ENCODE measurements around the gene REM2.

REM2 gene

DNA sequence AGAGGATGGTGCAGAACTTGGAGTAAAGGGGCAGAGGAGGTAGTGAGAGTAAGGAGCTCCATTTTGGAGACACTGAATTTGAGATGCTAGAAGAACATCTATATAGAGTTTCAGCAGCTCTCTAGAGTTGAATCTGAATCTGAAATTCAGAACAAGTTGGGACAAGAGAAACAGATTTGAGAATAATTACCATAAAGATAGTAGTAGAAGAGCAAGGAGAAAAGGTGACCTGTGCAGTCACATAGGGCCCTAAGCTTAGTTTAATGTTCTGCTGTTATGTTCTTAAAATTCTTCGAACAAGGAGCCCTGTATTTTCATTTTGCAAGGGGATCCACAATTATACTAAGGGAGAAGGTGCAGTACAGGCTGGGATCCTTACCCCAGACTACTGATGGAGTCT lies 7.4 kb downstream of the REM2 start:
- Mint-ChIP-seq H3K36me3 (ENCODE audit: low read depth) (peaks cover 6% of the 10 kb centered on the region), H3K4me3 (no peak overlapping the region), H3K9me3 (no peaks in the 10 kb centered on the region), H3K27me3 (ENCODE audit: low read depth) (peaks cover 7% of the 10 kb centered on the region), H3K4me1 (ENCODE audit: low read depth) (peaks cover 24% of the 10 kb centered on the region), H3K27ac (no peak overlapping the region)
- no peak for DNase-seq (ENCODE audit: low spot score)

DNA sequence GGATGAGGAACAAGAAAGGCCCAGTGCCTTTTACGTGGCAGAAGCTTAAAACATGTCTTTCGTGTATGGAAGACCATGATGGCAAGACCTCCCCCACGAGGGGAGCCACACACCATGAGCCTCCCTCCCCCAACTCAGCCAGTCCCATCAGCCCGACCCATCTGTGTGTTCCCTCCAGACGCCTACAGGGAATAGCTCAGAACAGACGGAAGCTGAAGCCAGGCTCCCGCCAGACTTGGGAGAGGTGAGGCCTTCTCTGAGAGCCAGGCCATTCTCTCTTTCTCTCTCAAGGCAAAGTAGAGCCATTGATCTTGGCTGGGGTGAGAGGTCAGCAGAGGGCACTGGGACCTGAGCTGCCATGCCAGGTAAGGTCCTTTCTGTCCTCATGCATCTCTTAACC lies 9.5 kb downstream of the REM2 start:
- Mint-ChIP-seq H3K9me3 (no peaks in the 10 kb centered on the region), H3K4me1 (ENCODE audit: low read depth) (peaks cover 15% of the 10 kb centered on the region), H3K36me3 (ENCODE audit: low read depth) (peaks cover 6% of the 10 kb centered on the region), H3K27me3 (ENCODE audit: low read depth) (no peaks in the 10 kb centered on the region), H3K4me3 (no peak overlapping the region), H3K27ac (no peak overlapping the region)
- no peak for DNase-seq (ENCODE audit: low spot score)

DNA sequence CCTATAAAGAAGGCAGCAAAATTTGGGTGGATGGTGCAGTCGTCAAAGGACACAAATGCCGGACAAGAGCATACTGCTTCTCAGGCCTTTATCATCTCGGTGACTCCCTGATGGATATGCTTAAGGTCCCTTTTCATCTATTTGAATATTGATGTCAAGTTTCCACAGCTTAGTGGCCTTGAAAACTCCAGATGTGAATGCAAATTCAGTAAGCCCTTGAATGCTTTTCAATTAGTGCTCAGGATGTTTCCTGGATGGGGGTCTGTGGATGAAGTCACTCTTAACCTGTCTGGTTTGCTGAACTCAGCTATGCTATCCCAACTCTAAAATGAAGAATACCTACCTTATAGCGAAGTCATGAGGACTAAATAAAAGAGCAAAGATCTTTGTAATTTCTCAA lies 10.7 kb downstream of the REM2 start:
- Mint-ChIP-seq H3K27ac (no peak overlapping the region), H3K27me3 (ENCODE audit: low read depth) (no peaks in the 10 kb centered on the region)

DNA sequence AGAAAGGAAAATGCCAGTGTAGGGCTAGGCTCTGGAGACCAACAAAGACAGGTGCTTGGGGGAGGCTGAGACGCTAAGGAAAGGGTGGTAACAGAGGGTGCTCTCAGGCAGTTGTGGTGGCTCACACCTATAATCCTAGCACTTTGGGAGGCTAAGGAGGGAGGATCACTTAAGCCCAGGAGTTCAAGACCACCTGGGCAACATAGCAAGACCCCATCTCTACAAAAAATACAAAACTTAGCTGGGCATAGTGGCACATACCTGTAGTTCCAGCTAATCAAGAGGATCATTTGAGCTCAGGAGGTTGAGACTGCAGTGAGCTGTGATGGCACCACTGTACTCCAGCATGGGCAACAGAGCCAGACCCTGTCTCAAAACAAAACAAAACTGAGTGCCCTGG lies 12.4 kb downstream of the REM2 start:
- Mint-ChIP-seq H3K36me3 (ENCODE audit: low read depth) (peaks cover 7% of the 10 kb centered on the region), H3K27me3 (ENCODE audit: low read depth) (no peaks in the 10 kb centered on the region), H3K4me3 (no peak overlapping the region), H3K9me3 (no peaks in the 10 kb centered on the region), H3K27ac (no peak overlapping the region), H3K4me1 (ENCODE audit: low read depth) (peaks cover 7% of the 10 kb centered on the region)
- no peak for DNase-seq (ENCODE audit: low spot score)

More for the DNA sequence above, 10.7 kb downstream of the REM2 start:
- Mint-ChIP-seq H3K9me3 (no peaks in the 10 kb centered on the region), H3K4me1 (ENCODE audit: low read depth) (peaks cover 11% of the 10 kb centered on the region), H3K36me3 (ENCODE audit: low read depth) (peaks cover 8% of the 10 kb centered on the region), H3K4me3 (no peak overlapping the region)
- no peak for DNase-seq (ENCODE audit: low spot score)

DNA sequence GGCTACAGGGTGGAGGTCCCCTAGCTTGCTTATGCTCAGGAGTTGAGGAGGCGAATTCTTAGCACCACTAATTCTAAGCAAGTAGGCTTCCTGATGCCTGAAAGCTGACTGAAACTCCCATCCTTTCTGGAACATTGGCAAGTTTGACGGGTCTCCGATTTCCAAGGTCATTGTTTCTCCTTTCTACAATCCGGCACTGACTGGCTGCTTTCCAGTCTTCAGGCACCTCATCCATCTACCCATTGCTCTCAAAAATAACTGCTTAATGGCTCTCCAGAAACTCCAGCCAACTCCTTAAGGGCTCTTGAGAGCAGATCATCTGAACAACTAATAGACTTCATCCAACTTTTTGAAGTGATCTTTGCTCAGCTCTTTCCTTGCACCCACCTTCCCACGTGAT lies 13.3 kb downstream of the REM2 start:
- Mint-ChIP-seq H3K4me3 (no peak overlapping the region), H3K36me3 (ENCODE audit: low read depth) (peaks cover 13% of the 10 kb centered on the region), H3K9me3 (no peaks in the 10 kb centered on the region), H3K27me3 (ENCODE audit: low read depth) (no peaks in the 10 kb centered on the region), H3K4me1 (ENCODE audit: low read depth) (peaks cover 12% of the 10 kb centered on the region), H3K27ac (no peak overlapping the region)
- no peak for DNase-seq (ENCODE audit: low spot score)

DNA sequence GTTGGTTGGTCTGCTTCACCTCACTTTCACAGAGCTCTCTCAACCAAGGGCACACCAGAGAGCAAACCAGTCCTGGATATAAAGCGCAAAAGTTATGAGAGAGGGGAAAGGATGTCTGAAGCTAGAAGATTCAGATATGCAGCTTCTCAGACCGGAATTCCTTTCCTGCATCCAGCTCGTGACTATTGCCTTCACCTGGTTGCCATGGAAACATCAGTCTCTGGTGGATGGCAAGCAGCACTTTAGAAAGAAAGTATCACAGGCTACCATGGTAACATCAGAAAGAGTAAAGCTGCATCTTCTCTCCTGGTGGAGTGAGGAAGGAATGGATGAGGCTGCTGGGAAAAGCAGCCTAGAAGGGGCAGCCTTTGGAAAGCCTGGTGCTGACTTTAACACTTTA lies 13.7 kb downstream of the REM2 start:
- Mint-ChIP-seq H3K36me3 (ENCODE audit: low read depth) (peaks cover 17% of the 10 kb centered on the region), H3K4me1 (ENCODE audit: low read depth) (peaks cover 12% of the 10 kb centered on the region), H3K27ac (no peak overlapping the region), H3K4me3 (no peak overlapping the region), H3K27me3 (ENCODE audit: low read depth) (no peaks in the 10 kb centered on the region), H3K9me3 (no peaks in the 10 kb centered on the region)
- no peak for DNase-seq (ENCODE audit: low spot score)

DNA sequence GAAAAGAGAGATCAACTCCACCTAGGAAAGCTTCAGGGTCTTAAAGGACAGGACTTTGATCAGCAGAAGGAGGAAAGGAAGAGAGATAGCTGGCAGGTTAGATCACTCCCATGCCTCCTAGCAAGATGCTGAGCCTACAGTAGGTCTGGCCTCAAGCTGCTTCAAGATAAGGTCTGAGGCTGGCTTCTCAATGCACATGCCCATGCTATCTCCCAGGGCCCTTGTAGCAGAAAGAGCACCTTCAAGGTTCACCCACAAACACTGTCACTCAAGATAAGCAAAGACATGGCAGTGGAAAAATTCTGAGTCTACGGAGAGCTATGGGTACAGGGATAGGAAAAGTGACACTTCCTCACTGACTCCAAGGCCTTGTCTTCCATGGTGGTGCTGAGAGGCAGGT lies 14.3 kb downstream of the REM2 start:
- Mint-ChIP-seq H3K9me3 (no peaks in the 10 kb centered on the region), H3K4me3 (no peak overlapping the region), H3K27ac (no peak overlapping the region), H3K4me1 (ENCODE audit: low read depth) (peaks cover 12% of the 10 kb centered on the region), H3K27me3 (ENCODE audit: low read depth) (no peaks in the 10 kb centered on the region), H3K36me3 (ENCODE audit: low read depth) (peaks cover 23% of the 10 kb centered on the region)
- no peak for DNase-seq (ENCODE audit: low spot score)

DNA sequence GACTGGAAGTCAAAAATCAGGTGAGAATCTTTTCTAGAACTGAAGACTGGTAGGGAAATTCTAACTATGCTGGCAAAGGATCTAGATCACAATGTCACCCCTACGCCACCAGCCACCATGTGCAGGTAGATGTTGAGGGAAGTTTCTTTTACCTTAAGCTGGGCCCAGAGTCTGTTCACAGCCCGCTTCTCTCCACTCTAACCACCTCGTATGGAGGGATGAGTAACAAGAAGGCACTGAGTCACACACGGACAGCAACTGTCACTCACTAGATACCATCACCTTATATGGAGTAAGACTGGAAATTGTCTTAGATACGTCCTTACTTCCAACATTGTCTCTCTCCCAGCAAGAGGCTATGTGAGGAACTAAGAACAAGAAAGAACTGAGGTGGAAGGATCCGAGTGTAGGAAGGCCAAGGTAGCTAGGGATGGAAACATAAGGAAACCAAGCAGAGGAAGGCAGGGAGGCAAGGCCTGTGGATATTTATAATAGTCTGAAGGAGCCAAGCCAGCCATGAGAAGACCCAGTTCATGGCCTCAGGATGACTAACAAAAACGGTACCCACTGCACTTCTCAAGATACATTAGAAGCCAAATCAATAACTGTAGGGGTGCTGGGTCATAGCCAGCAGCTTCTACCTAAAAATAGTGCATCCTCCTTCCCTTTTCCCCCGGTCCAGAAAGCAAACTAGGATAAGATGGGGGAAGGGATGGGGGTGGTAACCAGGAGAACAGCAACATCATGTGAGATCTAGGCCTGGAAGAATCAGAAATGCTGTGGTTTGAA lies 15.5 kb downstream of the REM2 start:
- no peak overlapping the region for H3K27ac Mint-ChIP-seq
- no peaks in the 10 kb centered on the region for H3K27me3 Mint-ChIP-seq (ENCODE audit: low read depth)
- no peak for DNase-seq (ENCODE audit: low spot score)
- H3K36me3 Mint-ChIP-seq (ENCODE audit: low read depth) = peaks cover 25% of the 10 kb centered on the region
- peaks cover 12% of the 10 kb centered on the region for H3K4me1 Mint-ChIP-seq (ENCODE audit: low read depth)
- no peaks in the 10 kb centered on the region for H3K9me3 Mint-ChIP-seq
- H3K4me3 Mint-ChIP-seq = no peak overlapping the region

DNA sequence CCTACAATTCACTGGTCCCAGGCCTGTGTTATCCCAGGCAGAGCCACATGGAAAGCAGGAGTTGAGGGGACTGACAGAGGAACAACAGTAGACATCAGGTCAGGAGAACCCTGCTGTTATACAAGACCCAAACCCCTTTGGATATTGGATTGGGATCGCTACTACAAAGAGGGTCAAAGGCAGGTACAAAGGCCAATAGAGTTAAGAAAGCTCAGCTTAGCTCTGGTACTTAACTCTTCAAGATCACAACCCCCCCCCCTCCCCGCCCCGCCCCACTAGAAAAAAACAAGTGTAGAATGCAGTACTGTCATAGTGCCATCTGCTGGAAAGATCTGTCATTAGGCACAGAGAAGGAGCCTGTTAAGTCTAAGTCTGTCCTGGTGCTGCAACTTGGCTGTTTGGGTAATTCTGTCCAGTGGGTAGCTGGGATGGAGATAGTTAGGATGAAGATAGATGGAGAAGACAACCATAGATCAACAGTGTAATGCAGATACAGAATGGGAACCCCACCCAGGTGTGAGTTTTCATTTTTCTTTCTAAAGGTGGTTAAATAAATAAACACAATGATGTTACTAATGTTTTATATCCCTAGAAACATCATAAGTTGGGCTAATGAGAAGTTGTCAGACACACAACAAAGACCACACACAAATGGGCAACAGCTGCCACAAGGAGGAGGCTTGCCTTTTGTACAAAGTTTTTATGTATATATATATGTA lies 17.2 kb downstream of the REM2 start:
- no peak for DNase-seq (ENCODE audit: low spot score)
- Mint-ChIP-seq H3K27ac (peak overlapping the region; percentile 15), H3K4me3 (no peak overlapping the region), H3K4me1 (ENCODE audit: low read depth) (peaks cover 12% of the 10 kb centered on the region), H3K27me3 (ENCODE audit: low read depth) (no peaks in the 10 kb centered on the region), H3K9me3 (no peaks in the 10 kb centered on the region), H3K36me3 (ENCODE audit: low read depth) (peaks cover 39% of the 10 kb centered on the region)

DNA sequence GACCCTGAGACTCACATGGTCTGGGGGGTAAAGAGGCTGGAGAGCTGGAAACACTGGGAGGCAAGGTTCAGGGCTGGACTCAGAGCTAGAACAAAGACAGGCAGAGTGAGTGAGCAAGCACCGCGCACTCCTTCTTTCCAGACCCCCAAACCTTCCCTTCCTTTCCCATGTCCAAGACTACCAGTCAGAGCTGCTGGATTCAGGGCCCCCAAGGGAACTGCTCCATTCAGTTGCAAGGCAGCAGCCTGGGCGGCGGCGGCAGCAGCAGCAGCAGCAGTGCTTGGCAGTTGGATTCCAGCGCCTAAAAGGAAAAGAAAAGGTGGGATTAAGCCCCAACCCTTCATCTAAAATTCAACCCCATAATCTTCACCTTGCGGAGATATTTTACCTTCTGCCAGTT lies 18.8 kb downstream of the REM2 start:
- no peak for DNase-seq (ENCODE audit: low spot score)
- Mint-ChIP-seq H3K27ac (peak overlapping the region; percentile 58), H3K4me1 (ENCODE audit: low read depth) (peaks cover 12% of the 10 kb centered on the region), H3K27me3 (ENCODE audit: low read depth) (no peaks in the 10 kb centered on the region), H3K36me3 (ENCODE audit: low read depth) (peaks cover 52% of the 10 kb centered on the region), H3K4me3 (no peak overlapping the region), H3K9me3 (no peaks in the 10 kb centered on the region)

DNA sequence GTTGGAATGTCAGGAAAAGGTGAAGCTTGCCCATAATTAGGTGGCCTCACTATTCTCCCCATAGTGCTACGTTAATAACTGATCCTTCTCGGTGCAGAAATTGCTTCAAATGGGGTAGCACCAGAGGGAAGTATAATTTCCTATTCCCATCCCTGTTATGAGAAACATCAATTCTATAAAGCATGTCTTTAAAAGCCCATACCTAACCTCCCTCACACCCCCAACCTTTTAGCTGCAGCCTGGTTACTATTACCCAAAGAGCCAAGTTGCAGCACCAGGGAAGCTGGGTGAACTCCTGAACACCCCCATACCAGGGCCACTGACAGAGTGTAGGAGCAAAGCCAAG lies 20.7 kb downstream of the REM2 start:
- H3K4me1 Mint-ChIP-seq (ENCODE audit: low read depth) = peaks cover 8% of the 10 kb centered on the region
- no peak overlapping the region for H3K4me3 Mint-ChIP-seq
- H3K27me3 Mint-ChIP-seq (ENCODE audit: low read depth) = no peaks in the 10 kb centered on the region
- no peak for DNase-seq (ENCODE audit: low spot score)
- no peak overlapping the region for H3K27ac Mint-ChIP-seq
- no peaks in the 10 kb centered on the region for H3K9me3 Mint-ChIP-seq
- H3K36me3 Mint-ChIP-seq (ENCODE audit: low read depth) = peaks cover 56% of the 10 kb centered on the region

DNA sequence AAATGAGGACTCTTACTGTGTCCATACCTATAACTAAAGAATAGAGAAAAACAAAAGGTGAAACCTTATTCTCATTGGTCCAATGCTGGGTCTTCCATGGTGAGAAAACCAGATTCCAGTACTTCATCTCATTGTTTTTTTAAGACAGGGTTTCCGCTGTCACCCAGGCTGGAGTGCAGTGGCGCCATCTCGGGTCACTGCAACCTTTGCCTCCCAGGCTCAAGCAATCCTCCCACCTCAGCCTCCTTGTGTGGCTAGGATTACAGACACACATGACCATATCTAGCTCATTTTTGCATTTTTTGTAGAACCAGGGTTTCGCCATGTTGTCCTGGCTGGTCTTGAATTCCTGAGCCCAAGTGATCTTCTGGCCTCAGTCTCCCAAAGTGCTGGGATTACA lies 22.6 kb downstream of the REM2 start:
- Mint-ChIP-seq H3K27ac (no peak overlapping the region), H3K36me3 (ENCODE audit: low read depth) (peaks cover 64% of the 10 kb centered on the region), H3K4me3 (no peak overlapping the region), H3K4me1 (ENCODE audit: low read depth) (peaks cover 6% of the 10 kb centered on the region), H3K27me3 (ENCODE audit: low read depth) (no peaks in the 10 kb centered on the region), H3K9me3 (no peaks in the 10 kb centered on the region)
- no peak for DNase-seq (ENCODE audit: low spot score)

DNA sequence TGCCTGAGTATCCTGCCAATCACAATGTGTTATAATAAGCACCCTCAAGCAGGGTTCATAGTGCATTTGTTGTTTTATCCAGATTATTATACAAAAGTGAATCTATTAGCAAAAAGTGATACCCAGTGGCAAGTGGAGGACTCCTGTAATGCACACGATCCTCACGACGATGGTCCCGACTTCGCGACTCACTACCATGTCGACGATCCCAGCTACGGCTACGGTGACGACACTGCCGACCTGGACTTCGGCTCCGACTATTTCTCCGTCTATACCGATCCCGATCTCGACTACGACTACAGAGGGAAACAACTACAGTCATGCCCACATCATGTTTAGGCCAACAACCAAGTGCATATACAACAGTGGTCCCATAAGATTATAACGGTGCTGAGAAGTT lies 23.1 kb downstream of the REM2 start:
- Mint-ChIP-seq H3K27ac (no peak overlapping the region), H3K4me1 (ENCODE audit: low read depth) (peaks cover 1% of the 10 kb centered on the region), H3K27me3 (ENCODE audit: low read depth) (no peaks in the 10 kb centered on the region), H3K9me3 (no peaks in the 10 kb centered on the region), H3K4me3 (no peak overlapping the region), H3K36me3 (ENCODE audit: low read depth) (peaks cover 62% of the 10 kb centered on the region)
- no peak for DNase-seq (ENCODE audit: low spot score)

DNA sequence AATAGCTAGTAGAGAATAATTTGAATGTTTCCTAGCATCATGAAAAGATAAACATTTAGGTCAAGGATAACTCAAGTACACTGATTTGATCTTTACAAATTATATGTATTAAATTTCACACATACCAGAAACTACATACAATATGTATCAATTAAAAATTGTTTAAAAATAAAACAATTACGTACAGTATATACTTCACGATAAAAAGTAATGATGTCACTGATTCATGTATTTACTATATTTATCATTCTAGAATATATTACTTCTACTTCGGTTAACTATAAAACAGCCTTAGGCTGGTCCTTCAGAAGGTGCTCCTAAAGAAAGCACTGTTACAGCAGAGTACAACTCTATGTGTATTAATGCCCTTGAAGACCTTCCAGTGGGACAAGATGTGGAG lies 24.4 kb downstream of the REM2 start:
- peaks cover 57% of the 10 kb centered on the region for H3K36me3 Mint-ChIP-seq (ENCODE audit: low read depth)
- H3K4me1 Mint-ChIP-seq (ENCODE audit: low read depth) = peaks cover 3% of the 10 kb centered on the region
- H3K27me3 Mint-ChIP-seq (ENCODE audit: low read depth) = no peaks in the 10 kb centered on the region
- H3K9me3 Mint-ChIP-seq = no peaks in the 10 kb centered on the region
- H3K4me3 Mint-ChIP-seq = no peak overlapping the region
- no peak overlapping the region for H3K27ac Mint-ChIP-seq
- no peak for DNase-seq (ENCODE audit: low spot score)

DNA sequence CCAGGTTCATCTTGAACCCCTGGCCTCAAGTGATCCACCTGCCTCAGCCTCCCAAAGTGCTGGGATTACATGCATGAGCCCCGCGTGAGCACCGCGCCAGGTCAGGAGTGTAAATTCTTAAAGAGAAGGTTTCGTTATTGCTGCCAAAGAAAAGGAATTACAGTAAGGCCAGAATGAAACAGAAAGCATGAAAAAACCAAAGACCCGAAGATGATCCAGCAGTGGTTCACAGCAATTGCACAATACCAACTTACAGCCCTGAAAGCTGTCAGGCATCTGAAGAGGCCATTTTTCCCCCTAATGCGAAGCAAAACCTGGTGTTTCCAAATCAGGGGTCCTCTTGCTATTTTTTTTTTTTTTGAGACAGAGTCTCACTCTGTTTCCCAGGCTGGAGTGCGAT lies 25.6 kb downstream of the REM2 start:
- H3K4me3 Mint-ChIP-seq = no peak overlapping the region

More for the DNA sequence above, 25.6 kb downstream of the REM2 start:
- Mint-ChIP-seq H3K36me3 (ENCODE audit: low read depth) (peaks cover 58% of the 10 kb centered on the region), H3K4me1 (ENCODE audit: low read depth) (peaks cover 4% of the 10 kb centered on the region), H3K27ac (no peak overlapping the region), H3K27me3 (ENCODE audit: low read depth) (no peaks in the 10 kb centered on the region), H3K9me3 (no peaks in the 10 kb centered on the region)
- no peak for DNase-seq (ENCODE audit: low spot score)

Data from T-helper 2 cell treated with Interferon-gamma antibody and Interleukin-4, amounts not matched to agents 5 μg/mL and 100 μg/mL, for 36 hours (primary cell).